Stimulated activated CD8-positive, alpha-beta memory T cell treated with anti-CD3 and anti-CD28 coated beads, Interleukin-7, amount 100 ng/mL, for 1 hour (primary cell): ENCODE data around the gene DEFB116.
"Not testable (repeated sequence)": the region's sequence is repeated elsewhere in the genome, so short reads cannot be mapped to it uniquely, and the experiment has no call there.

Experiments
- DNase-seq, 2 donors: peaks; one replicate each; pipeline ENCODE4 v3.0.0-alpha.2; 2020; ENCODE audit warnings: low read depth in 2 of 2

DEFB116 gene, protein sequence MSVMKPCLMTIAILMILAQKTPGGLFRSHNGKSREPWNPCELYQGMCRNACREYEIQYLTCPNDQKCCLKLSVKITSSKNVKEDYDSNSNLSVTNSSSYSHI

DNA sequence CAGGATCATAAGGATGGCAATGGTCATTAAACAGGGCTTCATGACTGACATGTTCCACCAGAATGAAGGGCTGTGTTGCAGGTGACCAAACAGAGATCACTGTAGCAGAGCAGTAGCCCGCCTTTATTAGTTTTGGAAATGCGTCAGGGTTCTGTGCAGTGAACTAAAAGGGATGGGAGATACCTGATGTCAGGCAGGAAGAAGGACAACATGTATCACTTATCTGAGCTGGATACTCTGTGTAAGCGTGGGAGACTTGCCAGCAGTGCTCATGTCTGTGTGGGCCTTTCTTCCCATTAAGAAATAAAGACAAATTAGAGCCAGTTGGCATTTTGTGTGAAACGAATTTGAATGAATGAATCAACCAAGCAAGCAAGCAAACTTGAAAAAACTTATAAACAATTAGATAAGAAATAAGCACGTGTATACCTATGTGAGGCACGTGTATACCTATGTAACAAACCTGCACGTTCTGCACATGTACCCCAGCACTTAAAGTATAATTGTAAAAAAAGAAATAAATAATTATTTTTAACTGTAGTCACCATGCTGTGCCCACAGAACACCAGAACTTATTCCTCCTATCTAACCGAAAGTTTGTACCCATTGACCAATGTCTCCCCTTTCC lies at the start of gene DEFB116:
Gene DEFB116, minus strand, starts transcription at position 51 of the 628 bp plus-strand sequence. Its CDS starts 0 bp downstream, at position 51.
- DNase-seq, result no peak

DNA sequence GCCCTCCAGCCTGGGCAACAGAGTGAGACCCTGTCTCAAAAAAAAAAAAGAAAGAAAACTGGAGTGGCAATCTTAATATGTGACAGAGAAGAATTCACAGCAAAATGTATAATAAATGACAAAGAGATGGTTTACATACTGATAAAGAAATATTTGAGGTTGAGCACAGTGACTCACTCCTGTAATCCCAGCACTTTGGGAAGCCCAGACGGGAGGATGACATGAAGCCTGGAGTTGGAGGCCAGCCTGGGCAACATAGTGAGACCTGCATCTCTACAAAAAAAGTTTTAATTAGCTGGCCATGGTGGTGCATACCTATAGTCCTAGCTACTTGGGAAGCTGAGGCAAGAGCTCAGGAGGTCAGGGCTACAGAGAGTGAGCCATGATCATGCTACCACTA lies 47.6 kb upstream of the DEFB116 start:
- DNase-seq, result no peak

GRCh38 chr20:31341470-31341869 lies 33.1 kb upstream of the DEFB116 start:
- no peak for DNase-seq

DNA sequence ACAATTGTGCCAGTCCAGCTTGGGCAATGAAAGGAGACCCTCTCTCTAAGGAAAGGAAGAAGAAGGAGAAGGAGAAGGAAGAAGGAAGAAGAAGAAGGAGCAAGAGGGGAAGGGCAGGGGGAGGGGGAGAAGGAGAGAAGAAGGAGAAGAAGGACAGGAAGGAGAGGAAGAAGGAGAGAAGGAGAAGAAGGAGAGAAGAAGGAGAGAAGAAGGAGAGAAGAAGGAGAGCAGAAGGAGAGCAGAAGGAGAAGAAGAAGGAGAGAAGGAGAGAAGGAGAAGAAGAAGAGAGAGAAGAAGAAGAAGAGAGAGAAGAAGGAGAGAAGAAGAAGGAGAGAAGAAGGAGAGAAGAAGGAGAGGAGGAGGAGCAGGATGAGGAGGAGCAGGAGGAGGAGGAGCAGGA lies 22.5 kb upstream of the DEFB116 start:
- no peak for DNase-seq

- DNase-seq, result no peak
These were observed 14.1 kb upstream of the DEFB116 start for GRCh38 chr20:31322504-31322903.

- DNase-seq, result not testable (repeated sequence)
These were observed 23.4 kb downstream of the DEFB116 start for GRCh38 chr20:31284964-31285363.

GRCh38 chr20:31278178-31278577 lies 30.2 kb downstream of the DEFB116 start:
- DNase-seq, result no peak

DNA sequence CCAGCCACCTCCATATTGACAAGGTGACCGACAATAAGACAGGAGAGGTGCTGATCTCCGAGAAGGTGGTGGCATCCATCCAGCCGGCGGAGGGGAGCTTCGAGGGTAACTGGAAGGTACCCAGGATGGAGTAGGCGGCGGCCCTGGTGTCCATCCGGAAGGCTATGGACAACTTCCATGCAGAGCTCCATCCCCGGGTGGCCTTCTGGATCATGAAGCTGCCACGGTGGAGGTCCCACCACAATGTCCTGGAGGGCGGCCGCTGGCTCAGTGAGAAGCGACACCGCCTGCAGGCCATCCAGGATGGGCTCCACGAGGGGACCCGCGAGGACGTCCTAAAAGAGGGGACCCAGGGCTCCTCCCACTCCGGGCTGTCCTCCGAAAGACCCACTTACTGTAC lies 33.9 kb downstream of the DEFB116 start:
- no peak for DNase-seq

GRCh38 chr20:31260326-31260932 lies 48.0 kb downstream of the DEFB116 start:
- DNase-seq, result no peak

DNA sequence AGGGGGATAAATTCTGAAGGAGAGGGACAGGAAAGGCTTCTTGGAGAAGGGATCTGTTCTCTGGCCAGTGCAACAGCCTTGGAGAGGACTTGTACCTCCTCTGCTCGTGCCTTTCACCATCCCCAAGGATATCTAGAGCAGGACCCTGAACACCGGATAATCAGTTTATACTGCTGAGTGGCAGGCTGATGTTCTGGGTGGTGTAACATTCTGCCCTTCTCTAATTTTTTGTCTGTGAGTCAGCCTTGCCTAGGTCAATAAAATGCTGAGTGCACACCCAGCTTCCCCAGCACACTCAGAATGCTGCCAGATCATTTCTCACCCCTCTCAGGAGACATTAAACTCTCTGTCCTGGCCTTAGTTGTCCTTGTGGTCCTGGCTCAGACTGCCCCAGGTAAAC lies 51.0 kb downstream of the DEFB116 start, which contains the start of gene DEFB115:
Gene DEFB115, plus strand, starts transcription at position 301 of the 400 bp plus-strand sequence. Its CDS starts 0 bp downstream, at position 301.
- DNase-seq, result no peak

GRCh38 chr20:31256959-31257358 lies 51.4 kb downstream of the DEFB116 start:
- DNase-seq, result no peak
